Sigmoid colon (tissue), 7 donors: ENCODE measurements around the gene NCF4. TPM values are rescaled to one million over a fixed set of nuclear protein-coding genes. Genes with fewer than 3 reads are reported as not detected.

Experiments
- DNase-seq: peaks from one replicate; pipeline ENCODE4 v3.0.0-alpha.2; 2019
- H3K27ac ChIP-seq, 4 donors: fragments of 200-600 bp; sonication (generic); one replicate each; pipeline ENCODE4 v1.5.1; 2016 to 2019; ENCODE audit warnings: mild to moderate bottlenecking in 1 of 4
- H3K27me3 ChIP-seq, 3 donors: fragments of 200-600 bp; sonication (generic); one replicate each; pipeline ENCODE4 v1.5.1; 2019; ENCODE audit warnings: mild to moderate bottlenecking in 1 of 3
- H3K36me3 ChIP-seq, 4 donors: fragments of 200-600 bp; sonication (generic); one replicate each; pipeline ENCODE4 v1.5.1; 2016 to 2019
- H3K4me1 ChIP-seq, 4 donors: fragments of 200-600 bp; sonication (generic); one replicate each; pipeline ENCODE4 v1.5.1; 2017 to 2019
- H3K4me3 ChIP-seq, 4 donors: fragments of 200-600 bp; sonication (generic); one replicate each; pipeline ENCODE4 v1.5.1; 2017 to 2019; ENCODE audit warnings: mild to moderate bottlenecking in 2 of 4, moderate library complexity in 1 of 4
- H3K9me3 ChIP-seq, 4 donors: fragments of 200-600 bp in 3 of 4; sonication (generic) in 3 of 4; one replicate each; pipeline versions ENCODE4 v1.5.1 to v1.6.1; 2013 to 2019
- CTCF ChIP-seq, 4 experiments: fragments of 450-650 bp in 3 of 4; fragments of 200-600 bp in 1 of 4; IDR thresholded peaks; one replicate each; pipeline ENCODE4 v1.5.1; 2016 to 2019; ENCODE audit warnings: antibody characterized with exemption in 4 of 4, mild to moderate bottlenecking in 3 of 4, moderate library complexity in 2 of 4
- EP300 ChIP-seq, 4 donors: sonication (generic); formaldehyde crosslinking; IDR thresholded peaks; one replicate each; pipeline ENCODE4 v1.6.1; 2017; ENCODE audit warnings: antibody characterized with exemption in 4 of 4
- POLR2A ChIP-seq, 2 donors: fragments of 450-650 bp; IDR thresholded peaks; one replicate each; pipeline ENCODE4 v1.6.1; 2016; ENCODE audit warnings: antibody characterized with exemption in 2 of 2, mild to moderate bottlenecking in 2 of 2, moderate library complexity in 2 of 2
- POLR2AphosphoS5 ChIP-seq, 4 donors: sonication (generic); formaldehyde crosslinking; IDR thresholded peaks; one replicate each; pipeline ENCODE4 v1.6.1; 2017; ENCODE audit warnings: antibody characterized with exemption in 4 of 4
- WGBS, 2 donors: extraction: QIAGEN DNeasy Blood & Tissue Kit; methylation state at CpG; one replicate each; pipeline ENCODE4 v1.1.7; 2013; 5-methylcytosine and 5-hydroxymethylcytosine counted together
- intact Hi-C: fragments of 100-400 bp; cut with DNase I; formaldehyde crosslinking; loops from one replicate; pipeline ENCODE4 v1.15.1; 2023
- polyA plus RNA-seq, 3 donors: library from polyadenylated mRNA; stranded (reverse); fragments of 200-250 nt; gene quantifications; one replicate each; pipeline ENCODE4 v1.2.3, GENCODE V29; 2013
- total RNA-seq, 4 donors: library from RNA; depleted of rRNA; stranded (reverse); fragments of >200 nt; gene quantifications; one replicate each; pipeline ENCODE4 v1.1.0, GENCODE V29; 2016
- donor health status: healthy with polysubstance abuse.
- donor health status: Bipolar disorder and iron deficiency.
- donor health status: healthy.

The NCF4 gene
- total and polyA plus RNA-seq, 7 donors, result 13.5 to 35.8 (median 19.3) TPM

- no peak for DNase-seq
- Histone ChIP-seq H3K4me1 (peaks cover 0 to 15% (median 14%) of the 10 kb centered on the region in 4 donors), H3K27me3 (no peaks in the 10 kb centered on the region), H3K36me3 (no peaks in the 10 kb centered on the region), H3K4me3 (no peak overlapping the region), H3K27ac (no peak overlapping the region), H3K9me3 (no peaks in the 10 kb centered on the region)
- intact Hi-C loops, result no loop called here
- TF ChIP-seq POLR2AphosphoS5 (IDR thresholded peaks at IDR 0.05) (no peak), EP300 (IDR thresholded peaks at IDR 0.05) (no peak), POLR2A (IDR thresholded peaks at IDR 0.05) (no peak), CTCF (IDR thresholded peaks at IDR 0.05) (no peak)
These were observed 49.7 kb downstream of the NCF4 start for GRCh38 chr22:36910461-36910860.

GRCh38 chr22:36911887-36912661 is 51.3 kb downstream of the NCF4 start:
- DNase-seq, result no peak
- no peak overlapping the region for H3K4me3 ChIP-seq
- no peaks in the 10 kb centered on the region for H3K9me3 ChIP-seq
- H3K27me3 ChIP-seq, result no peaks in the 10 kb centered on the region
- peaks cover 0 to 15% (median 14%) of the 10 kb centered on the region in 4 donors for H3K4me1 ChIP-seq
- intact Hi-C loops, result no loop called here
- H3K27ac ChIP-seq, result peak overlapping the region in 1 of 4 donors; percentile 21
- no peaks in the 10 kb centered on the region for H3K36me3 ChIP-seq
- TF ChIP-seq EP300 (IDR thresholded peaks at IDR 0.05) (no peak), POLR2A (IDR thresholded peaks at IDR 0.05) (no peak), POLR2AphosphoS5 (IDR thresholded peaks at IDR 0.05) (no peak), CTCF (IDR thresholded peaks at IDR 0.05) (no peak)
- WGBS, 2 donors, result 77 to 81% methylated on average over 13 of the region's 13 CpGs

- DNase-seq, result peak; percentile 59
- peaks cover 0 to 15% (median 14%) of the 10 kb centered on the region in 4 donors for H3K4me1 ChIP-seq
- no peaks in the 10 kb centered on the region for H3K27me3 ChIP-seq
- no peak for TF ChIP-seq EP300 (IDR thresholded peaks at IDR 0.05)
- no peak overlapping the region for H3K4me3 ChIP-seq
- no peaks in the 10 kb centered on the region for H3K36me3 ChIP-seq
- no peaks in the 10 kb centered on the region for H3K9me3 ChIP-seq
- H3K27ac ChIP-seq, result peak overlapping the region in 2 of 4 donors; percentile 21 to 62
- intact Hi-C loops, result no loop called here
- 81 to 84% methylated on average over 8 of the region's 8 CpGs for WGBS, 2 donors
These were observed 52.1 kb downstream of the NCF4 start for GRCh38 chr22:36912694-36913426.

- H3K36me3 ChIP-seq, result no peaks in the 10 kb centered on the region
- peak; percentile 69 for DNase-seq
- no peaks in the 10 kb centered on the region for H3K9me3 ChIP-seq
- peak within 1 kb of the TSS in 3 of 4 donors; percentile 16 to 34 (median 20) for H3K4me3 ChIP-seq
- H3K27me3 ChIP-seq, result no peaks in the 10 kb centered on the region
- intact Hi-C loops, result no loop called here
- 60 to 68% methylated on average over 18 of the region's 18 CpGs for WGBS, 2 donors
- H3K4me1 ChIP-seq, result peaks cover 0 to 15% (median 14%) of the 10 kb centered on the region in 4 donors
- TF ChIP-seq POLR2A (IDR thresholded peaks at IDR 0.05), result no peak
- peak in 1 of 4 donors; percentile 25 for TF ChIP-seq POLR2AphosphoS5 (IDR thresholded peaks at IDR 0.05)
- TF ChIP-seq CTCF (IDR thresholded peaks at IDR 0.05), result no peak
- TF ChIP-seq EP300 (IDR thresholded peaks at IDR 0.05), result no peak
- H3K27ac ChIP-seq, result peak within 1 kb of the TSS in 3 of 4 donors; percentile 27 to 62 (median 46)
These were observed 52.9 kb downstream of the NCF4 start, which contains the start of gene CSF2RB for GRCh38 chr22:36913427-36914389. Gene CSF2RB (plus strand): TSS chr22:36913628. CDS start chr22:36922208, 8,580 bp downstream.
